Hepatic stellate cell (primary cell): ENCODE measurements around the gene SHISA9.

Experiments
- DNase-seq: peaks from one replicate; pipeline ENCODE4 v3.0.0; 2011; ENCODE audit warnings: low spot score

SHISA9 gene

GRCh38 chr16:13181432-13181831, 280.0 kb downstream of the SHISA9 start:
- DNase-seq = no peak

DNA sequence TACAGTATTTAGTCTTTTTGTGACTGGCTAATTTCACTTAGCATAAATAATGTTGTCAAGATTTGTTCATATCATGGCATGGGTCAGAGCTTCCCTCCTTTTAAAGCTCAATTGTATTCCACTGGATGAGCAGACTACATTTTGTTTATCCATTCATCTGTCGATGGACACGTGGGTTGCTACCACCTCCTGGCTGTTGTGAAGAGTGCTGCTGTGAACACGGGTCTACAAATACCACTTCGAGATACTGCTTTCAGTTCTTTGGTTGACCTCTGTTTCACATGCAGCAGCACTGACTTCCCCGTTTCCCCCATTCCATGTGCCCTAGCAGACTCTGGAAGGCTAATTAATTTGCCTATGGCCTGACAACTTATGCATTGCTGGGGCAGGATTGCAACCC, 285.4 kb downstream of the SHISA9 start:
- DNase-seq = no peak

- no peak for DNase-seq
These were observed 287.9 kb downstream of the SHISA9 start for GRCh38 chr16:13189250-13189649.

- DNase-seq = no peak
These were observed 292.3 kb downstream of the SHISA9 start for GRCh38 chr16:13193721-13194120.

DNA sequence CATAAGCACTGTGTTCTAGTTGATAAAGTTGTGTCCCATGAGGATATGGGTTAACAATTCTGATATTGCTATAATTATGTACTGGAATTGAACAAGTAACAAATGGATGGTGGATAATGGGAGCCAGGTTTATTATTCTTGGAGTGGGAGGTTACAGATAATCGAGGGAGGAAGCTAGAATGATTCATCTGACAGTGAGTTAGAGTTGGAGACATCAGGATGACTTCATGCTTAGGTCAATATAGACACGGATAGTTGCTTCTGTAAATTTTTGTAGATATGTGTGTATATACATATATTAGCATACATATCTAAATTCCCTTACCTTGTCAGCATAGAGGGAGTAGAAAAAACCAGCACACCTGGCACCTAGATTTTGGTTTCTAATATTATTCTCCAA, 293.4 kb downstream of the SHISA9 start:
- no peak for DNase-seq

DNA sequence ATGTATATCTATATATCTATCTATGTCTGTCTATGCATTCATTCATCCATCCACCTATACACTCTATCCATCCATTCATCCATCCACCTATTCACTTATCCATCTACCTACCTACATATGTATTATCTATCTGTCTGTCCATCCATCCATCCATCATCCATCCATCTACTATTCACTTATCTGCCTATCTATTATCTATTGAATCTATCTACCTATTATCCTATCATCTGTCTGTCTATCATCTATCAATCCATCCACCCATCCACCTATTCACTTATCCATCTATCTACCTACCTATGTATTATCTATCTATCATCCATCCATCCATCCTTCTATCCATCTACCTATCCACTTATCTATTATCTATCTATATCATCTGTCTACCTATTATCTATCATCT, 302.3 kb downstream of the SHISA9 start:
- DNase-seq = no peak

DNA sequence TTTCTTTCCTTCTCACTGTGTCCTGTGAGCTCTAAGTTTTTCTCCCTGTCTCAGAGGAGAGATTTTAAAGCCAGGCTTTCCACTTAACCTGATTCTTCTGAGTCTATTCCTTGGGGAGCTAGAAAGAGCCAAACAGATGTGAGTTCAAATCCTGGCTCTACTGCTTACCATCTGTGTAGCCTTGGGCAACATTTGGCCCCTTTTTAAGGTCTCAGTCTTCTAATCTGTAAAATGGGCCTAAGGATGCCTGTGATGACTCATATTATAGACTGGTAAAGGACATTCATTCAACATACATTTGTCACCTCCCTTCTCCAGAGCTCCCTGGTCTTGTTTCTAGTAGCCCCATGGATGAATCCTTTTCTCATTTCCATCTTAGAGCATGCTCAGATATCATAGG, 304.0 kb downstream of the SHISA9 start:
- no peak for DNase-seq

- no peak for DNase-seq
These were observed 305.2 kb downstream of the SHISA9 start for GRCh38 chr16:13206606-13207005.

- no peak for DNase-seq
These were observed 305.8 kb downstream of the SHISA9 start for GRCh38 chr16:13207151-13207550.

GRCh38 chr16:13223666-13224065, 322.3 kb downstream of the SHISA9 start:
- DNase-seq = no peak

DNA sequence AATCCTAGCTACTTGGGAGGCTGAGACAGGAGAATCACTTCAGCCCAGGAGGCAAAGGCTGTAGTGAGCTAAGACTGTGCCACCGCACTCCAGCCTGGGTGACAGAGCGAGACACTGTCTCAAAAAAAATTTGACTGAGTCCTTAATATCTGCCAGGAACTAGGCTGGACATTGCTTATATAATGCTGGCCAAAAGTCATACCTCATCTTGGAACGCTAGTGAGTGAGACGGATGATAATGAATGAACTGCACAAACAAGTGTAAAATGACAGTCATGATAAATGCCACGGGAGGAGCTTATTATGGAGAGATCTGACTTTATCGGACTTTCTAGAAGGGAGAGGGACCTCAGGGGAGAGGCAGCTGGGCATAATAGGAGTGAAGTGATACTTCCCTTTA, 327.6 kb downstream of the SHISA9 start:
- no peak for DNase-seq

- no peak for DNase-seq
These were observed 330.0 kb downstream of the SHISA9 start for GRCh38 chr16:13231365-13231764.

GRCh38 chr16:13234999-13235398, 333.6 kb downstream of the SHISA9 start:
- DNase-seq = no peak

- DNase-seq = no peak
These were observed 334.9 kb downstream of the SHISA9 start for GRCh38 chr16:13236308-13236707.

- no peak for DNase-seq
These were observed 336.8 kb downstream of the SHISA9 start for GRCh38 chr16:13238182-13238581.

GRCh38 chr16:13242201-13242600, 340.8 kb downstream of the SHISA9 start:
- no peak for DNase-seq

DNA sequence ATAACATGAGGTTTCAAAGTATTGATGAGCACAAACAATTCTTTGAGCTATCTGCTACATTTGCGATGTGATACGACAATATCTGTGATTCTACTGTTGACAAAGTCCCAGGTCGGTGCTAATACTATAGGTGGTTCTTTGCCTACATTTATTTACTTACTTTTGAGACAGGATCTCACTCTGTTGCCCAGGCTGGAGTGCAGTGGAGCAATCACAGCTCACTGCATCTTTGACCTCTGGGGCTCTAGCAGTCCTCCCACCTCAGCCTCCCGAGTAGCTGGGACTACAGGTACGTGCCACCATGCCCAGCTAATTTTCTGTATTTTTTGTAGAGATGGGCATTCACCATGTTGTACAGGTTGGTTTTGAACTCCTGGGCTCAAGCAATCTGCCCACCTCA, 343.4 kb downstream of the SHISA9 start:
- no peak for DNase-seq

DNA sequence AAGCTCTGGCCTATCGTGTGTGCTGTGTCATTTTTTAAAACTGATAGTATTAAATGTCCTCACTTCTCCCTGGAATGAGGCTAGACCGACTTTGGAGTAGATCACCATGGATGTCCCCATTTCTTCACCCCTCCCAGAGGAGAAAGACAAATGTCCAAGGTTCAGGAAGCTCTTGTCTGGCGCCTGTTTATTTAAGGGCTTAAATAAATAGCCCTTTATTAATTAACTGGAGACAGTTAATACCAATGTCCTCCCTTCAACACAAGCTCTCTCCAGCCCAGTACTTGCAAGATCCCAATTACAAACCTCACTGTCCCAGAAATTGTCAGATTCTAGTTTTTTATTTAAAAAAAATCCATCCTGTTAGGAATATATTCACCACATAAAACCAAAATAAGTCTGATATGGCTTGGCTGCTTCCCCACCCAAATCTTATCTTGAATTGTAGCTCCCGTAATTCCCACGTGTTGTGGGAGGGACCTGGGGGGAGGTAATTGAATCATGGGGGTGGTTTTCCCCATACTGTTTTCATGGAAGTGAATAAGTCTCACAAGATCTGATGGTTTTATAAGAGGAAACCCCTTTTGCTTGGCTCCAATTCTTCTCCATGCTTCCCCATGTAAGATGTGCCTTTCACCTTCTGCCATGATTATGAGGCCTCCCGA, 344.4 kb downstream of the SHISA9 start:
- DNase-seq = no peak

DNA sequence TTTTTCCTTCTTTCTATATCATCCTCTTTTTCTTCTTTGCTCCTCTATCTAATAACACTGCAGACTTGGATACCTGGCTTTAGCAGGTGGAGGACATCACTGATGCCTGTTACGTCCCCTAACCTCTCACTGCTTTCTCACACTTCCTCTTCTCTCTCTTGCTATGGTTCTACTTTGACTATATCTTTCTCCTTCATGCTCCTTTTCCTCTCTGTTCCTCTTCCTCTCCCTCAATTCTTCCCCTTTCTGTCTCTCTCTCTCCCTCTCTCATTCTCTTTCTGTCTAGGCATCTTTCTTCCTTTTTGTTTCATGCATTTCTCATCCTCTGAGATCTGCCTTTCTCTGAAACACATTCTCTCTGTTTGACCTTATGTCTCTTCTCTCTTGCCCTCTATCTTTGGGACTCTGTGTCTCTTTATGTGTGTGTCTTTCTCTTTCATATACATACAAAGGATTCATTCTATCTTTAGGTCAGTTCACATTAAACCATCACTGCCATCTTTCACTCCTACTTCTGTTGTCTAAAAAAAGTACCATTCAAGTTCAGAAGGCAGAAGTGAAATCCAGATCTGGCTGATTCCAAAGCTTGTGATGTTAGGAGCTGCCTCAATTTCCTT, 353.7 kb downstream of the SHISA9 start:
- no peak for DNase-seq

GRCh38 chr16:13262270-13263090, 361.1 kb downstream of the SHISA9 start:
- no peak for DNase-seq

DNA sequence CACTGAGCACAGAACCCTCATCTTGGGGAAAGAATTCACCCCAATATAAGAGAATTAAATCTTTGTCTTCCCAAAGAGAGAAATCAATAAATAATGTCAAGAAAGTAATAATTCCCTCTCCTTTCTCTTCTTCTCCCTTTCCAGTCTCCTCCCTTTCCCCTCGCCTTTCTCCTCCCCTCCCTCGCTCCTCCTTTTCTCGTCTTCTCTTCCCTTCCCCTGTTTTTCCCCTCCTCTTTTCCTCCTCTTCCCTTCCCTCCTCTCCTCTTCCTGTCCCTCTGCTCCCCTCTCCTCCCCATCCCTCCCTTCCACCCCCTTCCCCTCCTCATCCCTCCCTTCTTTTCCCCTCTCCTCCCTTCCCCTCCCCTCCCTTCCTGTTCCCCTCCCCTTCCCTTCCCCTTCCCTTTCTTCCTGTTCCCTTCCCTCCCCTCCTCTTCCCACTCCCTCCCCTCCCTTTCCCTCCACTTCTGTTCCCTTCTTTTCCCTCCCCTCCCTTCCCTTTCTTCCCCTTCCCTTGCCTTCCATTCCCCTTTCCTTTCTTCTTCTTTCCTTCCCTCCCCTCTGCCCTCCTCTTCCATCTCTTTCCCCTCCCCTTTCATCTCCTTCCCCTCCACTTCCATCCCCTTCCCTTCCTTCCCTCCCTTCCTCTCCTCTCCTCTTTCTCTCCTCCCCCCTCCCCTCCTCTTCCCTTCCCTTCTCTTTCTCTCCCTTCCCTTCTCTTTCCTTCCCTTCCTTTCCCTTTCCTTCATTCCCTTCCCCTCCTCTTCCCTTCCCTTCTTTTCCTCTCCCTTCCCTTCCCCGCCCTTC, 363.6 kb downstream of the SHISA9 start:
- no peak for DNase-seq

- DNase-seq = no peak
These were observed 368.0 kb downstream of the SHISA9 start for GRCh38 chr16:13269359-13269758.
